ENCODE measurements around the gene EVC. TPM values are rescaled to one million over a fixed set of nuclear protein-coding genes. Genes with fewer than 3 reads are reported as not detected.

EVC gene
- total RNA-seq, 4 donors from 2014 or later: 89.8 to 134 (median 99.6) TPM

- no peak overlapping the region for H3K4me3 ChIP-seq
- TF ChIP-seq POLR2A (IDR thresholded peaks at IDR 0.05) (no peak), EP300 (IDR thresholded peaks at IDR 0.05) (no peak), CTCF (IDR thresholded peaks at IDR 0.05) (no peak)
- no peaks in the 10 kb centered on the region for H3K27me3 ChIP-seq
- H3K27ac ChIP-seq: no peak overlapping the region
- 89 to 91% methylated on average over 11 of the region's 11 CpGs for WGBS, 2 donors
- no peaks in the 10 kb centered on the region for H3K9me3 ChIP-seq
- no peaks in the 10 kb centered on the region for H3K4me1 ChIP-seq
- DNase-seq (ENCODE audit: low spot score in 2 of 2): no peak
- H3K36me3 ChIP-seq: peaks cover 0 to 95% (median 0%) of the 10 kb centered on the region in 3 donors
Measured at GRCh38 chr4:5798946-5799345, 87.9 kb downstream of the EVC start.

DNA sequence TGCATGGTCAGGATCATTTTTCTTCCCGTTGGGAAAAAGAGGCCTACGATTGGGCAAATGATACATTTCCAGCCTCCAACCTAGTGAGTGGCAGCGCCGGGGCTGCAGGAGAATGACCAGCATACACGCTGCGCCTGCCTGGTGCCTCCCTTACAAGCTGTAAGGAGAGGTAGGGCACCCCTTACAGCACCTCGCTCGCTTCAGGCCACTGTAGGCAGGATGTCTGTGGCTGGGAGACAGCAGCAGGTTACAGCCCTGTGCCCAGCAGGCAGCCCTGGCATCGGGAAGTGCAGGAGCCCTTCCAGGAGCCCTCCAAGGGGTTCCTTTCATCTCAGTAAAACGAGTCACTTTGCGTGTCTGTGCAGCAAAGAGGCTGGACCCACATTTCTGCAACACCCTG is 88.4 kb downstream of the EVC start:
- Histone ChIP-seq H3K4me3 (no peak overlapping the region), H3K36me3 (peaks cover 0 to 98% (median 0%) of the 10 kb centered on the region in 3 donors), H3K9me3 (no peaks in the 10 kb centered on the region), H3K4me1 (no peaks in the 10 kb centered on the region), H3K27me3 (no peaks in the 10 kb centered on the region), H3K27ac (no peak overlapping the region)
- no peak for TF ChIP-seq EP300 (IDR thresholded peaks at IDR 0.05)
- no peak for TF ChIP-seq POLR2A (IDR thresholded peaks at IDR 0.05)
- TF ChIP-seq CTCF (IDR thresholded peaks at IDR 0.05): no peak
- WGBS, 2 donors: 88 to 89% methylated on average over 10 to 11 of the region's 11 CpGs
- no peak for DNase-seq (ENCODE audit: low spot score in 2 of 2)

DNA sequence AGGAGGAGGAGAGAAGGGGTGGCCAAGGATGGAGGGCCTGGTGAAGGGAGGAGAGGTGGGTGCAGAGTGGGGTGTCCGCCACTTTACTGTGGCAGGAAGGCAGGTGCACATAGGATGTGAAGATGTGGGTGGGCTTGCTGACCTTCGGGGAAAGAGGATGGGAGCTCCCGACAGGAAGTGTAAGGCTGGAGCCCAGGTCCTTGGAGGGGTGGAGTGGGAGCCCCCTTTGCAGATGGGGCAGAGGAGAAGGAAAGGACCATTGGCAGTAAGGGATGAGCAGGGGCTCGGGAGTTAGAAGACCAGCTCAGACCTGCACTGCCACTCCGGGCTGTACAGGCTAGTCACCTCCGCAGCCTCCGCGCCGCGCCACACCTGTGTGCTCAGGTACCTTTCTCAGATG is 89.5 kb downstream of the EVC start:
- H3K27ac ChIP-seq: no peak overlapping the region
- no peaks in the 10 kb centered on the region for H3K9me3 ChIP-seq
- H3K4me1 ChIP-seq: no peaks in the 10 kb centered on the region
- TF ChIP-seq CTCF (IDR thresholded peaks at IDR 0.05) (no peak), POLR2A (IDR thresholded peaks at IDR 0.05) (no peak), EP300 (IDR thresholded peaks at IDR 0.05) (no peak)
- WGBS, 2 donors: 86 to 90% methylated on average over 10 of the region's 10 CpGs
- H3K4me3 ChIP-seq: no peak overlapping the region
- H3K36me3 ChIP-seq: peaks cover 0 to 98% (median 4%) of the 10 kb centered on the region in 3 donors
- no peak for DNase-seq (ENCODE audit: low spot score in 2 of 2)
- H3K27me3 ChIP-seq: no peaks in the 10 kb centered on the region

DNA sequence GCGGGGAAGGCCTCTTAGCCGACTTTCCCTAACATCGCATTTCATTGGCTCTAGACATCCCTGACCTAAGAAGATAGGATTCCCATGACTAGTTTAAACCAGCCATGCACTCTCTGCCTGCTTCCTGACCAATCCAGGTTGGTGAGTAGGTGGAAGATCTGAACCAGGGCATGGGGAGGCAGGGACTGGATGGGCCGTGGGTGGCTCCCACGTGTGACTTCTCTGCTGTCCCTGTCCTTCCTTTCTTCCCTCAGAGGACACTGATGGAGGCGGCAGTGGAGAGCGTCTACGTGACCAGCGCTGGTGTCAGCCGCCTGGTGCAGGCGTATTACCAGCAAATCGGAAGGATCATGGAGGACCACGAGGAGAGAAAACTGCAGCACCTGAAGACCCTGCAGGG is 90.7 kb downstream of the EVC start:
- WGBS, 2 donors: 85 to 92% methylated on average over 13 of the region's 13 CpGs
- DNase-seq (ENCODE audit: low spot score in 2 of 2): no peak
- Histone ChIP-seq H3K27me3 (no peaks in the 10 kb centered on the region), H3K36me3 (peaks cover 0 to 97% (median 4%) of the 10 kb centered on the region in 3 donors), H3K4me3 (no peak overlapping the region), H3K4me1 (no peaks in the 10 kb centered on the region), H3K27ac (no peak overlapping the region), H3K9me3 (no peaks in the 10 kb centered on the region)
- TF ChIP-seq EP300 (IDR thresholded peaks at IDR 0.05): no peak
- no peak for TF ChIP-seq CTCF (IDR thresholded peaks at IDR 0.05)
- no peak for TF ChIP-seq POLR2A (IDR thresholded peaks at IDR 0.05)

GRCh38 chr4:5802565-5802964 is 91.6 kb downstream of the EVC start:
- no peak for TF ChIP-seq POLR2A (IDR thresholded peaks at IDR 0.05)
- TF ChIP-seq CTCF (IDR thresholded peaks at IDR 0.05): no peak
- no peak for TF ChIP-seq EP300 (IDR thresholded peaks at IDR 0.05)
- Histone ChIP-seq H3K27ac (no peak overlapping the region), H3K4me1 (no peaks in the 10 kb centered on the region), H3K4me3 (no peak overlapping the region), H3K36me3 (peaks cover 0 to 97% (median 4%) of the 10 kb centered on the region in 3 donors), H3K9me3 (no peaks in the 10 kb centered on the region), H3K27me3 (no peaks in the 10 kb centered on the region)
- DNase-seq (ENCODE audit: low spot score in 2 of 2): no peak
- WGBS, 2 donors: 89 to 93% methylated on average over 12 of the region's 12 CpGs

Measured in tibial nerve (tissue), 4 donors.